Ectodermal cell (in vitro differentiated cells): ENCODE measurements around the gene TRMT11.
"Not testable (repeated sequence)": the region's sequence is repeated elsewhere in the genome, so short reads cannot be mapped to it uniquely, and the experiment has no call there.

Experiments used
- H3K27ac ChIP-seq: 2 replicates; pipeline ENCODE4 v1.7.0; 2013; ENCODE audit warnings: mild to moderate bottlenecking, low read depth, low read length; ENCODE audit not compliant: insufficient read depth, poor library complexity, severe bottlenecking
- H3K27me3 ChIP-seq: 2 replicates; pipeline ENCODE4 v1.7.0; 2013; ENCODE audit warnings: mild to moderate bottlenecking, low read length; ENCODE audit not compliant: insufficient read depth, control insufficient read depth, poor library complexity, severe bottlenecking
- H3K36me3 ChIP-seq: one replicate; pipeline ENCODE4 v1.7.0; 2013; ENCODE audit warnings: low read length; ENCODE audit not compliant: control insufficient read depth, insufficient read depth
- H3K4me1 ChIP-seq: one replicate; pipeline ENCODE4 v1.7.0; 2013; ENCODE audit warnings: low read length; ENCODE audit not compliant: control insufficient read depth, insufficient read depth
- H3K4me3 ChIP-seq: 2 replicates; pipeline ENCODE4 v1.7.0; 2013; ENCODE audit warnings: low read depth, low read length, control low read depth; ENCODE audit not compliant: insufficient read depth
- H3K9me3 ChIP-seq: 2 replicates; pipeline ENCODE4 v1.7.0; 2013; ENCODE audit warnings: mild to moderate bottlenecking, low read length, moderate library complexity; ENCODE audit not compliant: control insufficient read depth
- WGBS, 2 experiments: methylation state at CpG; one replicate each; pipeline ENCODE4 v1.1.7; 2013; ENCODE audit warnings: missing lambda C conversion rate in 2 of 2; 5-methylcytosine and 5-hydroxymethylcytosine counted together

Gene TRMT11

GRCh38 chr6:125947615-125948014 is 38.7 kb upstream of the TRMT11 start:
- H3K36me3 ChIP-seq = no peaks in the 10 kb centered on the region
- no peaks in the 10 kb centered on the region for H3K9me3 ChIP-seq
- no peaks in the 10 kb centered on the region for H3K4me1 ChIP-seq
- 83% methylated on average over 1 to 2 of the region's 2 CpGs for WGBS, 2 experiments
- no peaks in the 10 kb centered on the region for H3K27me3 ChIP-seq
- H3K27ac ChIP-seq = no peak overlapping the region
- no peak overlapping the region for H3K4me3 ChIP-seq

GRCh38 chr6:125948455-125948854 is 37.9 kb upstream of the TRMT11 start:
- H3K4me1 ChIP-seq = no peaks in the 10 kb centered on the region
- no peaks in the 10 kb centered on the region for H3K36me3 ChIP-seq
- H3K27me3 ChIP-seq = no peaks in the 10 kb centered on the region
- 89% methylated on average over 3 of the region's 3 CpGs for WGBS, 2 experiments
- H3K4me3 ChIP-seq = no peak overlapping the region
- H3K27ac ChIP-seq = no peak overlapping the region
- H3K9me3 ChIP-seq = no peaks in the 10 kb centered on the region

GRCh38 chr6:125949069-125949468 is 37.3 kb upstream of the TRMT11 start:
- Histone ChIP-seq H3K27ac (no peak overlapping the region), H3K4me3 (no peak overlapping the region)
- 92 to 97% methylated on average over 2 of the region's 2 CpGs for whole genome bisulfite sequencing, 2 experiments

GRCh38 chr6:125950293-125950692 is 36.0 kb upstream of the TRMT11 start:
- Histone ChIP-seq H3K4me3 (no peak overlapping the region), H3K9me3 (no peaks in the 10 kb centered on the region), H3K27ac (no peak overlapping the region), H3K36me3 (no peaks in the 10 kb centered on the region), H3K27me3 (peaks cover 3% of the 10 kb centered on the region), H3K4me1 (no peaks in the 10 kb centered on the region)
- 72 to 76% methylated on average over 6 of the region's 6 CpGs for WGBS, 2 experiments

More at GRCh38 chr6:125949069-125949468, 37.3 kb upstream of the TRMT11 start:
- Histone ChIP-seq H3K9me3 (no peaks in the 10 kb centered on the region), H3K36me3 (no peaks in the 10 kb centered on the region), H3K27me3 (no peaks in the 10 kb centered on the region), H3K4me1 (no peaks in the 10 kb centered on the region)

- 82 to 83% methylated on average over 6 of the region's 6 CpGs for WGBS, 2 experiments
- not testable (repeated sequence) for H3K36me3 ChIP-seq, H3K4me1 ChIP-seq
Measured at GRCh38 chr6:125950716-125951115, 35.6 kb upstream of the TRMT11 start.

GRCh38 chr6:125951323-125951722 is 35.0 kb upstream of the TRMT11 start:
- Histone ChIP-seq H3K4me3 (no peak overlapping the region), H3K36me3 (no peaks in the 10 kb centered on the region), H3K4me1 (no peaks in the 10 kb centered on the region), H3K9me3 (no peaks in the 10 kb centered on the region), H3K27ac (no peak overlapping the region), H3K27me3 (peaks cover 4% of the 10 kb centered on the region)
- WGBS, 2 experiments = 84 to 93% methylated on average over 1 of the region's 1 CpG

More at GRCh38 chr6:125950716-125951115, 35.6 kb upstream of the TRMT11 start:
- not testable (repeated sequence) for H3K27ac ChIP-seq, H3K27me3 ChIP-seq, H3K9me3 ChIP-seq, H3K4me3 ChIP-seq

GRCh38 chr6:125952764-125953501 is 33.4 kb upstream of the TRMT11 start:
- 90 to 92% methylated on average over 7 of the region's 7 CpGs for WGBS, 2 experiments
- no peak overlapping the region for H3K4me3 ChIP-seq
- H3K36me3 ChIP-seq = no peaks in the 10 kb centered on the region
- no peaks in the 10 kb centered on the region for H3K4me1 ChIP-seq
- peaks cover 4% of the 10 kb centered on the region for H3K27me3 ChIP-seq
- no peaks in the 10 kb centered on the region for H3K9me3 ChIP-seq
- H3K27ac ChIP-seq = no peak overlapping the region

GRCh38 chr6:125953502-125953875 is 32.9 kb upstream of the TRMT11 start:
- H3K27me3 ChIP-seq = peaks cover 4% of the 10 kb centered on the region
- WGBS, 2 experiments = 85 to 87% methylated on average over 11 of the region's 11 CpGs
- no peaks in the 10 kb centered on the region for H3K9me3 ChIP-seq
- H3K4me1 ChIP-seq = no peaks in the 10 kb centered on the region
- H3K4me3 ChIP-seq = no peak overlapping the region
- no peak overlapping the region for H3K27ac ChIP-seq
- H3K36me3 ChIP-seq = no peaks in the 10 kb centered on the region

- H3K4me3 ChIP-seq = no peak overlapping the region
- H3K27ac ChIP-seq = no peak overlapping the region
- peaks cover 4% of the 10 kb centered on the region for H3K27me3 ChIP-seq
- H3K9me3 ChIP-seq = no peaks in the 10 kb centered on the region
- H3K4me1 ChIP-seq = no peaks in the 10 kb centered on the region
- 77% methylated on average over 5 of the region's 5 CpGs for WGBS, 2 experiments
- no peaks in the 10 kb centered on the region for H3K36me3 ChIP-seq
Measured at GRCh38 chr6:125954735-125955339, 31.5 kb upstream of the TRMT11 start.

- WGBS, 2 experiments = 74% methylated on average over 5 of the region's 5 CpGs
- no peaks in the 10 kb centered on the region for H3K4me1 ChIP-seq
- no peaks in the 10 kb centered on the region for H3K36me3 ChIP-seq
- H3K27ac ChIP-seq = no peak overlapping the region
- H3K9me3 ChIP-seq = no peaks in the 10 kb centered on the region
- H3K27me3 ChIP-seq = peaks cover 4% of the 10 kb centered on the region
- peak overlapping the region; percentile 78 for H3K4me3 ChIP-seq
Measured at GRCh38 chr6:125955973-125956372, 30.4 kb upstream of the TRMT11 start.
